Loucy (cell line): Measurements from ENCODE around the gene RING1.
A peak's percentile ranks its signal among the peaks of the same experiment; 100 is the strongest.

Source experiments
- H2AFZ ChIP-seq: fragments of 200-600 bp; sonication (generic); 2 replicates; pipeline ENCODE4 v1.6.0; 2016; ENCODE audit warnings: antibody characterized with exemption, mild to moderate bottlenecking, low read length, moderate library complexity
- H3F3A ChIP-seq: fragments of 200-600 bp; 2 replicates; pipeline ENCODE4 v1.6.0; 2016; ENCODE audit warnings: antibody characterized with exemption, low read depth, mild to moderate bottlenecking
- H3K27me3 ChIP-seq: fragments of 200-600 bp; sonication (generic); 2 replicates; pipeline ENCODE4 v1.6.1; 2014; ENCODE audit warnings: low read length, mild to moderate bottlenecking; ENCODE audit not compliant: insufficient read depth, poor library complexity, severe bottlenecking
- H3K36me3 ChIP-seq: fragments of 200-600 bp; sonication (generic); 2 replicates; pipeline ENCODE4 v1.6.1; 2016; ENCODE audit warnings: low read length; ENCODE audit not compliant: insufficient read depth
- H3K4me1 ChIP-seq: fragments of 200-600 bp; sonication (generic); 2 replicates; pipeline ENCODE4 v1.5.1; 2014; ENCODE audit warnings: low read length, mild to moderate bottlenecking; ENCODE audit not compliant: insufficient read depth, poor library complexity, severe bottlenecking
- H3K4me2 ChIP-seq: fragments of 200-600 bp; sonication (generic); 2 replicates; pipeline ENCODE4 v1.6.0; 2014; ENCODE audit warnings: antibody characterized with exemption, low read length, low read depth, mild to moderate bottlenecking; ENCODE audit not compliant: poor library complexity, severe bottlenecking
- H3K4me3 ChIP-seq: fragments of 200-600 bp; sonication (generic); 2 replicates; pipeline ENCODE4 v1.5.1; 2014; ENCODE audit warnings: low read length, mild to moderate bottlenecking, mixed read lengths; ENCODE audit not compliant: poor library complexity, severe bottlenecking
- H3K79me2 ChIP-seq: fragments of 200-600 bp; sonication (generic); 2 replicates; pipeline ENCODE4 v1.6.1; 2014; ENCODE audit warnings: low read length; ENCODE audit not compliant: insufficient read depth
- H3K9ac ChIP-seq: fragments of 200-600 bp; sonication (generic); 2 replicates; pipeline ENCODE4 v1.6.0; 2014; ENCODE audit warnings: mild to moderate bottlenecking, low read depth, low read length, moderate library complexity; ENCODE audit not compliant: poor library complexity, severe bottlenecking
- H3K9me2 ChIP-seq: fragments of 200-600 bp; sonication (generic); replicated peaks from 2 replicates; pipeline ENCODE4 v1.6.1; 2016; ENCODE audit warnings: low read depth, low read length, mixed read lengths
- H3K9me3 ChIP-seq: fragments of 200-600 bp; sonication (generic); 2 replicates; pipeline ENCODE4 v1.6.1; 2014; ENCODE audit warnings: mild to moderate bottlenecking, antibody characterized with exemption, low read length, low read depth; ENCODE audit not compliant: insufficient read depth
- H4K20me1 ChIP-seq: fragments of 200-600 bp; sonication (generic); 2 replicates; pipeline ENCODE4 v1.6.0; 2014; ENCODE audit warnings: antibody characterized with exemption, low read length, mild to moderate bottlenecking; ENCODE audit not compliant: insufficient read depth, poor library complexity, severe bottlenecking
- EZH2phosphoT487 ChIP-seq: fragments of 200-600 bp; IDR thresholded peaks from 2 replicates; pipeline ENCODE4 v1.6.1; 2018; ENCODE audit warnings: antibody characterized with exemption, mild to moderate bottlenecking, moderate library complexity, borderline replicate concordance
- TF ChIP-seq, protein P1 (sequence below): fragments of 200-600 bp; sonication (generic); conservative IDR thresholded peaks from 2 replicates; pipeline ENCODE4 v1.5.1; 2014; ENCODE audit warnings: mild to moderate bottlenecking, antibody characterized with exemption, low read length

The RING1 gene

DNA sequence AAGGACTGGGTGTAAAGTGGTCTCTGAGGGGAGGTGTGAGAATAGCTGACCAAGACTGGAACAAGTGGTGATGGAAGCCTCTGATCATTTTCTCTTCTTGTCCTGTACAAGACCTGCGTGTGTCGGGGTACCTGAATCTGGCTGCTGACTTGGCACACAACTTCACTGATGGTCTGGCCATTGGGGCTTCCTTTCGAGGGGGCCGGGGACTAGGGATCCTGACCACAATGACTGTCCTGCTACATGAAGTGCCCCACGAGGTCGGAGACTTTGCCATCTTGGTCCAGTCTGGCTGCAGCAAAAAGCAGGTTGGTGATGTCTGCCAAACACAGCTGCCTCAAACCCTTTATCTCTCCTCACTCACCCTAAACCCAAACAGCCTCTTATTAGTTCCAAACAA lies 5.5 kb upstream of the RING1 start:
- H3K9ac ChIP-seq: no peak overlapping the region
- peaks cover 43% of the 10 kb centered on the region for H4K20me1 ChIP-seq

DNA sequence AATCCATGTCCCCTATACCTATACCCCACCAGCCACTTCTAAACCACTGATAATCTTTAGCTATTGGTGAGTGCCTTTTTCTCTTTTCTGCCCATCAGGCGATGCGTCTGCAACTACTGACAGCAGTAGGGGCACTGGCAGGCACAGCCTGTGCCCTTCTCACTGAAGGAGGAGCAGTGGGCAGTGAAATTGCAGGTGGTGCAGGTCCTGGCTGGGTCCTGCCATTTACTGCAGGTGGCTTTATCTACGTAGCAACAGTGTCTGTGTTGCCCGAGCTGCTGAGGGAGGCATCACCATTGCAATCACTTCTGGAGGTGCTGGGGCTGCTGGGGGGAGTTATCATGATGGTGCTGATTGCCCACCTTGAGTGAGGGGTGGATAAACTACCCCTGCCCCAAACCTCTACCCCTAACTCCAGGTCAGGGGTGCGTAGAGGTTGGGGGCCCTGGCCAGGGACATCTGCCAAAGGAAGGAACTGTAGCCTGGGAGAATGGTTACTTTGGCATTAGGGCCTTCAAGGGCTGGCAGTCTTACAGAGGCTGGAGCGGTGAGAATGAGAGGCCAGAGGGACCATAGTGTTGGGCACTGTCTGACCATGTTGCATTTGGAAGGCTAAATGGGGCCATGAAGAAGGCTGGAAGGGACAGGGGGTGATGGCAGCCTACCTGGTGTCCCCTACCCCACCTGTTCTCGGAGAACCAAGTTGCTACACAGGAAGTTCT lies 4.7 kb upstream of the RING1 start:
- Histone ChIP-seq H3K4me2 (peak overlapping the region; percentile 98), H4K20me1 (peaks cover 36% of the 10 kb centered on the region), H3K4me3 (peak overlapping the region; percentile 95), H3K9ac (peak overlapping the region; percentile 79), H3K36me3 (peaks cover 14% of the 10 kb centered on the region; the same call in 1 of the 2 replicates), H3K4me1 (peaks cover 56% of the 10 kb centered on the region), H3F3A (0 out of 2 replicates have a peak, but pooled peaks cover 3% of the 10 kb centered on the region), H3K9me2 (no peaks in the 10 kb centered on the region), H3K27me3 (no peaks in the 10 kb centered on the region), H2AFZ (no peak overlapping the region), H3K9me3 (no peaks in the 10 kb centered on the region), H3K79me2 (peaks cover 63% of the 10 kb centered on the region)
- no peak for TF ChIP-seq EZH2phosphoT487
- TF ChIP-seq, protein P1, sequence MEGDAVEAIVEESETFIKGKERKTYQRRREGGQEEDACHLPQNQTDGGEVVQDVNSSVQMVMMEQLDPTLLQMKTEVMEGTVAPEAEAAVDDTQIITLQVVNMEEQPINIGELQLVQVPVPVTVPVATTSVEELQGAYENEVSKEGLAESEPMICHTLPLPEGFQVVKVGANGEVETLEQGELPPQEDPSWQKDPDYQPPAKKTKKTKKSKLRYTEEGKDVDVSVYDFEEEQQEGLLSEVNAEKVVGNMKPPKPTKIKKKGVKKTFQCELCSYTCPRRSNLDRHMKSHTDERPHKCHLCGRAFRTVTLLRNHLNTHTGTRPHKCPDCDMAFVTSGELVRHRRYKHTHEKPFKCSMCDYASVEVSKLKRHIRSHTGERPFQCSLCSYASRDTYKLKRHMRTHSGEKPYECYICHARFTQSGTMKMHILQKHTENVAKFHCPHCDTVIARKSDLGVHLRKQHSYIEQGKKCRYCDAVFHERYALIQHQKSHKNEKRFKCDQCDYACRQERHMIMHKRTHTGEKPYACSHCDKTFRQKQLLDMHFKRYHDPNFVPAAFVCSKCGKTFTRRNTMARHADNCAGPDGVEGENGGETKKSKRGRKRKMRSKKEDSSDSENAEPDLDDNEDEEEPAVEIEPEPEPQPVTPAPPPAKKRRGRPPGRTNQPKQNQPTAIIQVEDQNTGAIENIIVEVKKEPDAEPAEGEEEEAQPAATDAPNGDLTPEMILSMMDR: no peak

More for the DNA sequence above, 5.5 kb upstream of the RING1 start:
- H3K27me3 ChIP-seq: no peaks in the 10 kb centered on the region
- no peaks in the 10 kb centered on the region for H3K9me2 ChIP-seq
- H3K4me1 ChIP-seq: peaks cover 60% of the 10 kb centered on the region
- TF ChIP-seq EZH2phosphoT487: no peak
- TF ChIP-seq, protein P1: no peak
- peaks cover 14% of the 10 kb centered on the region; the same call in 1 of the 2 replicates for H3K36me3 ChIP-seq
- H3K4me2 ChIP-seq: peak overlapping the region; percentile 98
- no peaks in the 10 kb centered on the region for H3K9me3 ChIP-seq
- H3K4me3 ChIP-seq: no peak overlapping the region
- no peak overlapping the region for H2AFZ ChIP-seq
- 0 out of 2 replicates have a peak, but pooled peaks cover 5% of the 10 kb centered on the region for H3F3A ChIP-seq
- H3K79me2 ChIP-seq: peaks cover 69% of the 10 kb centered on the region

DNA sequence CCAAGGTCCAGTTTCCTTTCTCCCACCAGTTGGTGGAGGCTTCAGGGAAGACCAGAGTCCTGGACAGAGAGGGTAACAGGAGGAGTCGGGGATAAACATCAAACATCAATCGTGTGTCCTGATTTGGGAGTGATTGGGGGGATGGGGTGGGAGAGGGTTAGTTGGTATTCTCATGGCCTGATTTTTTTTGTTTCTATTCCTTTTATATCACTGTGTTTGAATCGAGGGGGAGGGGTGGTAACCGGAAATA lies 4.2 kb upstream of the RING1 start:
- no peak overlapping the region for H2AFZ ChIP-seq
- H3K4me3 ChIP-seq: peak overlapping the region; percentile 95
- peaks cover 32% of the 10 kb centered on the region for H4K20me1 ChIP-seq
- peak overlapping the region; percentile 79 for H3K9ac ChIP-seq
- H3K36me3 ChIP-seq: peaks cover 14% of the 10 kb centered on the region; the same call in 1 of the 2 replicates
- H3K4me1 ChIP-seq: peaks cover 56% of the 10 kb centered on the region
- H3K9me3 ChIP-seq: no peaks in the 10 kb centered on the region
- H3F3A ChIP-seq: 0 out of 2 replicates have a peak, but pooled peaks cover 3% of the 10 kb centered on the region
- H3K27me3 ChIP-seq: no peaks in the 10 kb centered on the region
- H3K4me2 ChIP-seq: peak overlapping the region; percentile 83
- H3K9me2 ChIP-seq: no peaks in the 10 kb centered on the region
- H3K79me2 ChIP-seq: peaks cover 63% of the 10 kb centered on the region
- TF ChIP-seq EZH2phosphoT487: no peak
- TF ChIP-seq, protein P1: no peak
